ENCODE measurements around the gene ETS1. TPM values are rescaled to one million over a fixed set of nuclear protein-coding genes. Genes with fewer than 3 reads are reported as not detected.

The ETS1 gene
- total RNA-seq, 1 donor from 2014 or later: 55.9 TPM

DNA sequence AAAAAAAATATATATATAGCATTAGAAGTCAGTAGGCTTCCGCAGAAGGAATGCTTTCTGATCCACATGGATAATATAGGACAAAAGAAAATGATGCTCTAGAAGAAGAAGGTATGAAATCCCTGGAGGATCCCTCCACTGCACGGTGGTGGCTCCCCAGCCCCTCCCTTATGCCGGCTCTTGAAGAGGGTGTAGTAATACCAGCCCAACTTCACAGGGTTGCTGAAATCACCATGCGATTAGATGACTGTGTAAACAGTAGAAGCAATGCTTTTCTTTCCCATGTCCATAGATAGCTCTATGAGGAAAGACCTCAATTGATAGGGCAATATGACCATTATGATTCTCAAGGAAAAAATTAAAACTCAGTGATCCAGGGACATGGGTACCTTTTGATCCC lies 3.2 kb upstream of the ETS1 start:
- peaks cover 3% of the 10 kb centered on the region for H3K9me3 Mint-ChIP-seq
- peaks cover 94% of the 10 kb centered on the region for H3K27me3 Mint-ChIP-seq (ENCODE audit: low read depth)
- TF ChIP-seq, protein P1, sequence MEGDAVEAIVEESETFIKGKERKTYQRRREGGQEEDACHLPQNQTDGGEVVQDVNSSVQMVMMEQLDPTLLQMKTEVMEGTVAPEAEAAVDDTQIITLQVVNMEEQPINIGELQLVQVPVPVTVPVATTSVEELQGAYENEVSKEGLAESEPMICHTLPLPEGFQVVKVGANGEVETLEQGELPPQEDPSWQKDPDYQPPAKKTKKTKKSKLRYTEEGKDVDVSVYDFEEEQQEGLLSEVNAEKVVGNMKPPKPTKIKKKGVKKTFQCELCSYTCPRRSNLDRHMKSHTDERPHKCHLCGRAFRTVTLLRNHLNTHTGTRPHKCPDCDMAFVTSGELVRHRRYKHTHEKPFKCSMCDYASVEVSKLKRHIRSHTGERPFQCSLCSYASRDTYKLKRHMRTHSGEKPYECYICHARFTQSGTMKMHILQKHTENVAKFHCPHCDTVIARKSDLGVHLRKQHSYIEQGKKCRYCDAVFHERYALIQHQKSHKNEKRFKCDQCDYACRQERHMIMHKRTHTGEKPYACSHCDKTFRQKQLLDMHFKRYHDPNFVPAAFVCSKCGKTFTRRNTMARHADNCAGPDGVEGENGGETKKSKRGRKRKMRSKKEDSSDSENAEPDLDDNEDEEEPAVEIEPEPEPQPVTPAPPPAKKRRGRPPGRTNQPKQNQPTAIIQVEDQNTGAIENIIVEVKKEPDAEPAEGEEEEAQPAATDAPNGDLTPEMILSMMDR (conservative IDR thresholded peaks at IDR 0.05): no peak
- no peak overlapping the region for H3K4me3 Mint-ChIP-seq
- peaks cover 17% of the 10 kb centered on the region for H3K4me1 Mint-ChIP-seq
- H3K27ac Mint-ChIP-seq (ENCODE audit: unreplicated experiment): no peak overlapping the region
- no peaks in the 10 kb centered on the region for H3K36me3 Mint-ChIP-seq (ENCODE audit: low read depth)
- DNase-seq (ENCODE audit: low read depth, low spot score): no peak

DNA sequence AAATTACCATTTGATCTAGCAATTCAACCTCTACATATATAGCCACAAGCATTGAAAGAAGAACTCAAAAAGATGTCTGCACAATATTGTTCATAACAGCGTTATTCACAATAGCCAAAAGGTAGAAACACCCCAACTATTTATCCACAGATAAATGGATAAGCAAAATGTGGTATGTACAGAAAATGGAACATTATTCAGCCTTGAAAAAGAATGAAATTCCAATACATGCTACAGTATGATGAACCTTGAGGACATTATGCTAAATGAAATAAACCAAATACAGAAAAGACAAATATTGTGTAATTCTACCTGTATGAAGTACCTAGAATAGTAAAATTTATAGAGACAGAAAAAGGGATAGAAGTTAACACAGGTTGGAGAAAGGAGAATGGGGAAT lies 2.6 kb upstream of the ETS1 start:
- TF ChIP-seq, protein P1 (conservative IDR thresholded peaks at IDR 0.05): no peak
- H3K9me3 Mint-ChIP-seq: peaks cover 3% of the 10 kb centered on the region
- peaks cover 19% of the 10 kb centered on the region for H3K4me1 Mint-ChIP-seq
- H3K4me3 Mint-ChIP-seq: no peak overlapping the region
- H3K27me3 Mint-ChIP-seq (ENCODE audit: low read depth): peaks cover 95% of the 10 kb centered on the region
- no peaks in the 10 kb centered on the region for H3K36me3 Mint-ChIP-seq (ENCODE audit: low read depth)
- DNase-seq (ENCODE audit: low read depth, low spot score): no peak
- no peak overlapping the region for H3K27ac Mint-ChIP-seq (ENCODE audit: unreplicated experiment)

DNA sequence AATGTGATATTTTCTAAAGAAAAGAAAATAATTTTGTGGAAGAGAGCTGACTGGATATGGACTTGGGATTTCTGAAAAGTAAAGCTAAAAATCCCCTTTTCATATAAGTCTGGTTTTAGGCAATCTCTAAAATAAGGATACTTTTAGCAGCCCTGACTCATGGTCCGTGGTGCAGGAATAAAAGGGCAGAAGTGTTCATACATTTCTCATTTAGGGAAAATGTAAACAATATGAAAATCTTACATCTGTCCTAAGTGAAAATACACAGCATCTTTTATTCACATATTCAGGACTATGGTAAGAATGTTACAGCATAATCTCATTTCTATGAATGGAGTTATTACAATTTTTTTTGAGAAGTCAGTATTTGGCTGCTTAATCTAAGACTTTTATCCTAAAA lies 735 bp upstream of the ETS1 start:
- no peak for DNase-seq (ENCODE audit: low read depth, low spot score)
- H3K27ac Mint-ChIP-seq (ENCODE audit: unreplicated experiment): no peak overlapping the region
- TF ChIP-seq, protein P1 (conservative IDR thresholded peaks at IDR 0.05): no peak
- peaks cover 20% of the 10 kb centered on the region for H3K4me1 Mint-ChIP-seq
- H3K4me3 Mint-ChIP-seq: no peak overlapping the region
- no peaks in the 10 kb centered on the region for H3K36me3 Mint-ChIP-seq (ENCODE audit: low read depth)
- peaks cover 93% of the 10 kb centered on the region for H3K27me3 Mint-ChIP-seq (ENCODE audit: low read depth)
- H3K9me3 Mint-ChIP-seq: peaks cover 3% of the 10 kb centered on the region

DNA sequence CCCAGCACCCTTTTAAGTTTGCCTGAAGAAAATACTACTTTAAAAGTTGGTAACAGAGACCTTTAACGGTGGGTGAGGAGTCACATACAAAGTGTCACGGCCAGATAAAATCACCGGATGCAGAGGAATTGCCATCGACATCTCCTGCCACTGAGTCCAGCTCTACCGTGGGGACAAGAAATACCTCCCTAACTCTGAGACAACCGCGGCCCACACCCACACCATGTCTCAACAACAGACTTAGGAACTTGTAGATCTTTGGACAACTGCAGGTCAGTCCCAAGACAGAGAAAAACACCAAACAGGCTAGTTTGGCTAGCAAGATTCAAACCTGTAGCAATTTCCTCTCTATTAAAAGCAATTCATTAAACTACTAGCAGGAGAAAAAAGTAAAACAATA lies 669 bp downstream of the ETS1 start:
- H3K4me3 Mint-ChIP-seq: no peak overlapping the region
- peaks cover 27% of the 10 kb centered on the region for H3K4me1 Mint-ChIP-seq
- TF ChIP-seq, protein P1 (conservative IDR thresholded peaks at IDR 0.05): no peak
- peaks cover 3% of the 10 kb centered on the region for H3K9me3 Mint-ChIP-seq
- H3K36me3 Mint-ChIP-seq (ENCODE audit: low read depth): no peaks in the 10 kb centered on the region
- no peak overlapping the region for H3K27ac Mint-ChIP-seq (ENCODE audit: unreplicated experiment)
- no peak for DNase-seq (ENCODE audit: low read depth, low spot score)
- H3K27me3 Mint-ChIP-seq (ENCODE audit: low read depth): peaks cover 91% of the 10 kb centered on the region

DNA sequence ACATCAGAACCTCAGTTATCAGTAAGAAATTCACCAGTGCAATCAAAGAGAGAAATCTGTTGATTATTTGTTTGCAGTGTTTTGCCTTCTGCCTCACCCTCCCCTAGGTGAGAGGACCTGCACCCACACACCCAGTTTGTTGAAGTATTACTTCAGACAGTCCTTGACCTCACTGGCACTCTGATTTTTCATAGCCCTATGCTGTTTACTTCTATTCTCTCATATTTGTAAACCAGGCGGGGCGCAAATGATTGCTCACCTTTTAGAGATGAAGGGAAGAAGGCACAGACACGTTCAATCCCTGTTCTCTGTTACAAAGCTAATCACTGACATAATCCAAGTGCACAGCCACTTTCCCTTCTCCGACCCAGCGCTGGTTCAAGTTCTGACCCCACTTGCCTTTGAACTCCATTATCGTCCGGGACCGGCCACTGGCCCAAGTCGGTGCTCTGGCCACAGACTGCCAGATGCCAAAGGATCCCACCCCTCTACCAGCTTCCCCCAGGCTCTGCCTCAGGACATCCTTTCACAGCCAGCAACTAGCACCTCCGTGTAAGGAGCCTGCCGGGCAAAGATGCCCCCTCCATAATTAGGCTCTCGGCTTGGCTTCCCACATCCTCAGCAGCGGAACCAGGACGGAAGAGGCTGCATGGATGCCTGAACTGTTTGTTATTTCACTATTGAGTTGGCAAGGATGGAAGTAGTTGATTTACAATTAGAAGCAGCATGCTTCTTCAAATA lies 1.7 kb downstream of the ETS1 start:
- TF ChIP-seq, protein P1 (conservative IDR thresholded peaks at IDR 0.05): no peak
- Mint-ChIP-seq H3K4me1 (peaks cover 27% of the 10 kb centered on the region), H3K27me3 (ENCODE audit: low read depth) (peaks cover 89% of the 10 kb centered on the region), H3K36me3 (ENCODE audit: low read depth) (no peaks in the 10 kb centered on the region), H3K9me3 (peaks cover 3% of the 10 kb centered on the region), H3K4me3 (no peak overlapping the region), H3K27ac (ENCODE audit: unreplicated experiment) (no peak overlapping the region)
- no peak for DNase-seq (ENCODE audit: low read depth, low spot score)
